Endothelial cell (in vitro differentiated cells): Measurements from ENCODE around the gene RFTN2. TPM values are rescaled to one million over a fixed set of nuclear protein-coding genes. Genes with fewer than 3 reads are reported as not detected.
A peak's percentile ranks its signal among the peaks of the same experiment; 100 is the strongest.

Experiments
- DNase-seq: peaks from one replicate; pipeline ENCODE4 v3.0.0; 2021; ENCODE audit warnings: low spot score
- H3K27ac Mint-ChIP-seq: one replicate; pipeline ENCODE4 v1.8.0; 2021; ENCODE audit warnings: mixed read lengths, inconsistent platforms; ENCODE audit not compliant: unreplicated experiment
- H3K27me3 Mint-ChIP-seq: one replicate; pipeline ENCODE4 v1.8.0; 2021; ENCODE audit warnings: mild to moderate bottlenecking, moderate library complexity, mixed read lengths, inconsistent platforms; ENCODE audit not compliant: unreplicated experiment
- H3K36me3 Mint-ChIP-seq: one replicate; pipeline ENCODE4 v1.8.0; 2021; ENCODE audit warnings: mild to moderate bottlenecking, low read depth, mixed read lengths, inconsistent platforms; ENCODE audit not compliant: unreplicated experiment
- H3K4me1 Mint-ChIP-seq: one replicate; pipeline ENCODE4 v1.8.0; 2021; ENCODE audit warnings: mild to moderate bottlenecking, mixed read lengths, inconsistent platforms; ENCODE audit not compliant: unreplicated experiment
- H3K4me3 Mint-ChIP-seq: one replicate; pipeline ENCODE4 v1.8.0; 2021; ENCODE audit warnings: mild to moderate bottlenecking, mixed read lengths, inconsistent platforms; ENCODE audit not compliant: unreplicated experiment
- H3K9me3 Mint-ChIP-seq: one replicate; pipeline ENCODE4 v1.8.0; 2021; ENCODE audit warnings: mixed read lengths, inconsistent platforms; ENCODE audit not compliant: unreplicated experiment
- total RNA-seq: library from RNA; stranded (reverse); fragmentation: NEBNext Ultra II Directional; extraction: Animal tissue kit (Norgen Biotek cat#: 25700); gene quantifications from one replicate; pipeline ENCODE4 v1.2.1, GENCODE V29; 2021; ENCODE audit not compliant: unreplicated experiment
- TF ChIP-seq, protein P1 (sequence below): fragments of 200-600 bp; sonication (generic); IDR thresholded peaks from one replicate; pipeline ENCODE4 v1.5.0; 2021; ENCODE audit warnings: antibody characterized with exemption; ENCODE audit not compliant: unreplicated experiment

RFTN2 gene
- total RNA-seq, 1 donor from 2014 or later = 27.2 TPM

DNA sequence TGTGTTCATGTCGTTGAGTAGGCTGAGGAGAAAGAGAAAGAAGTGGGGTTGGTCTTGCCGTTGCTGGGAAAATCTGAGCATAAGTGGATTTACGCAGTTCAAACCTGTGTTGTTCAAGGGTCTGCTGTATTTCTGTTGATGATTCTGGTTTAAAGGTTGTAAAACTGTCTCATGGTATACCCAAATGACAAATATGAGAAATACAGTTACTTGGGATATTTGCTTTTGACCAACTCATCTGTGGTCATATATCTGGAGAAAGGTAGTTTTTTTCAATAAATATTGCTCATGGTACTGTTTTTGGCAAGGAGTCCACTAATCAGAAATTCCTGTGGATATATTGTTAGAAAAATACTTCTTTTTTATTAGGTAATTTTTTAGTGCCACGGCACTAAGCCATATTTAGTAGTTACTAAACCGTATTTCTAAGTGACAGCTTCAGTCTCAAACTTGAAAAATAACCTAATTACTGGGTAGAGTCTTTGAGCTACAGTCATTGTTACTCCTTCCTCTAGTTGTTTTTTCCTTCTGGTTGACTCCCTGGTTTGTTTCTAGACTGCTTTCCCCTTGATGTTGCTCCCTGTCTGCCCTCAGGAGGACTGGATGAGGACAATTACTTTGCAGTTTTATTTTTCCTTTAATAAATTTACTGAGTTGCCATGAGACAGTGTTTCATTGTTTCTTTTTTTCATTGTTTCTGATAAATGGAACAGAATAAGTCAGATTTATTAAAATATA, 128.1 kb downstream of the RFTN2 start:
- peak overlapping the region; percentile 58 for H3K27ac Mint-ChIP-seq
- H3K9me3 Mint-ChIP-seq = no peaks in the 10 kb centered on the region
- TF ChIP-seq, protein P1, sequence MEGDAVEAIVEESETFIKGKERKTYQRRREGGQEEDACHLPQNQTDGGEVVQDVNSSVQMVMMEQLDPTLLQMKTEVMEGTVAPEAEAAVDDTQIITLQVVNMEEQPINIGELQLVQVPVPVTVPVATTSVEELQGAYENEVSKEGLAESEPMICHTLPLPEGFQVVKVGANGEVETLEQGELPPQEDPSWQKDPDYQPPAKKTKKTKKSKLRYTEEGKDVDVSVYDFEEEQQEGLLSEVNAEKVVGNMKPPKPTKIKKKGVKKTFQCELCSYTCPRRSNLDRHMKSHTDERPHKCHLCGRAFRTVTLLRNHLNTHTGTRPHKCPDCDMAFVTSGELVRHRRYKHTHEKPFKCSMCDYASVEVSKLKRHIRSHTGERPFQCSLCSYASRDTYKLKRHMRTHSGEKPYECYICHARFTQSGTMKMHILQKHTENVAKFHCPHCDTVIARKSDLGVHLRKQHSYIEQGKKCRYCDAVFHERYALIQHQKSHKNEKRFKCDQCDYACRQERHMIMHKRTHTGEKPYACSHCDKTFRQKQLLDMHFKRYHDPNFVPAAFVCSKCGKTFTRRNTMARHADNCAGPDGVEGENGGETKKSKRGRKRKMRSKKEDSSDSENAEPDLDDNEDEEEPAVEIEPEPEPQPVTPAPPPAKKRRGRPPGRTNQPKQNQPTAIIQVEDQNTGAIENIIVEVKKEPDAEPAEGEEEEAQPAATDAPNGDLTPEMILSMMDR = no peak
- peaks cover 10% of the 10 kb centered on the region for H3K4me1 Mint-ChIP-seq
- no peak overlapping the region for H3K4me3 Mint-ChIP-seq
- DNase-seq = no peak
- H3K36me3 Mint-ChIP-seq = peaks cover 28% of the 10 kb centered on the region
- H3K27me3 Mint-ChIP-seq = no peaks in the 10 kb centered on the region

DNA sequence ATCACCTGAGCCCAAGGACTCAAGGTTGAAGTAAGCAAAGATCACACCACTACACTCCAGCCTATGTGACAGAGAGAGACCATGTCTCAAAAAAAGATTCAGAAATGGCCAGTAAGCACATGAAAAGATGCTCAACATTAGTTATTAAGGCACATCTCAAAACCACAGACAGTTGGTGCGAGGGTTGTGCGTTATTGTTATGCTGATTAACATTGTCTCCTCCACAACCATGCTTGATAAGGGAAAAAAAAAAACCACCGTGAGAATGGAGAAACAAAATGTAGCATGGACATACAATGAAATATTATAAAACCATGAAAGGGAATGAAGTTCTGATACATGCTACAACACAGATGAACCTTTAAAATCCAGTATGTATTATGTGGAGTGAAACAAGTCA, 132.2 kb downstream of the RFTN2 start:
- Mint-ChIP-seq H3K36me3 (peaks cover 33% of the 10 kb centered on the region), H3K27ac (no peak overlapping the region), H3K27me3 (no peaks in the 10 kb centered on the region), H3K4me3 (no peak overlapping the region), H3K9me3 (no peaks in the 10 kb centered on the region), H3K4me1 (peaks cover 10% of the 10 kb centered on the region)
- no peak for DNase-seq
- TF ChIP-seq, protein P1 = no peak

DNA sequence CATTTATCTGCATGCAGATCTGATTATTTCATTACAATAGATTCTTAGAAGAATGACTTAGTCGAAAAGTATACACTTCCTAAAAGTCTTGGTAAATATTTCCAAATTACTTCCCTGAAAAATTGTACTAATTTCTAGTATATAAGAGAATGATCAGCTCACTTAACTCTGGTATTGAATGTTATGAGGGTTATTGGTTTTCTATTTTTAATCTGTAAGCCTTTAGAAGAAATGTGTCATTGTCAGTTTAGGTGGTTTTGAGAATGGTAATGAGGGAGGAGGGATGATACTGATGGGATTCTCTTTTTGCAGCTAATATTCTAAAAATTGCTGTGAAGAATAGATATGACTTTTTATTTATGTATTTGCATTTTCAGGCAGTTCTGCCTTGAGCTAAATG, 135.7 kb downstream of the RFTN2 start:
- no peak for DNase-seq
- H3K27me3 Mint-ChIP-seq = no peaks in the 10 kb centered on the region
- no peaks in the 10 kb centered on the region for H3K9me3 Mint-ChIP-seq
- H3K4me3 Mint-ChIP-seq = no peak overlapping the region
- TF ChIP-seq, protein P1 = no peak
- no peak overlapping the region for H3K27ac Mint-ChIP-seq
- peaks cover 2% of the 10 kb centered on the region for H3K4me1 Mint-ChIP-seq
- H3K36me3 Mint-ChIP-seq = peaks cover 28% of the 10 kb centered on the region

DNA sequence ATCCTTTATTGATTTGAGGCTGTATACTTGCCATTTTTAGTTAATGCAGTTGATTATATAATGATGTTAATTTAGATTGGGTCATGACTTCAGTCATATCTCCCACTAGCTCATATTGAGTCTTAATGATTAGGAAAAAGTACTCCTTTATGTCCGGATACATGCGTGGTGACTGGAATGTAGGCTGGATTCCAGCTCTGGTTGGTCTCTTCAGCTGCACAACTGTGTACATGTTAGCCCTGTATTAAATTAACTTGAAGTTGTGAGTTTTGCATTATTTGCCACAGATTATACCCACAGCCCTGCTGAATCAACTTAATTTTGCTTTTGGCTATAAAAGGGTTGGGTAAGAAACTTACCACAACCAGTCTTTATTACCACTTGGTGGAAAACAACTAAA, 137.0 kb downstream of the RFTN2 start:
- no peaks in the 10 kb centered on the region for H3K9me3 Mint-ChIP-seq
- H3K27me3 Mint-ChIP-seq = no peaks in the 10 kb centered on the region
- TF ChIP-seq, protein P1 = no peak
- H3K27ac Mint-ChIP-seq = no peak overlapping the region
- peaks cover 6% of the 10 kb centered on the region for H3K4me1 Mint-ChIP-seq
- H3K36me3 Mint-ChIP-seq = peaks cover 27% of the 10 kb centered on the region
- no peak for DNase-seq
- H3K4me3 Mint-ChIP-seq = no peak overlapping the region

Other genes with a start within 250 kb of the RFTN2 start
- gene SF3B1, start 240.6 kb downstream of the RFTN2 start, total RNA-seq = 401 TPM
- 22.1 TPM for gene COQ10B, start 222.0 kb downstream of the RFTN2 start, total RNA-seq
- gene HSPD1, start 175.7 kb downstream of the RFTN2 start, total RNA-seq = 212 TPM
- 73.6 TPM for gene HSPE1, start 175.2 kb downstream of the RFTN2 start, total RNA-seq
- 31.0 TPM for gene MOB4, start 159.5 kb downstream of the RFTN2 start, total RNA-seq
- 13.5 TPM for gene MARS2, start 29.8 kb upstream of the RFTN2 start, total RNA-seq
- not detected for gene BOLL, start 109.7 kb upstream of the RFTN2 start, total RNA-seq
- gene PLCL1, start 129.0 kb upstream of the RFTN2 start, total RNA-seq = 13.6 TPM